Activated CD4-positive, alpha-beta T cell treated with anti-CD3 and anti-CD28 coated beads, Interleukin-10, Interleukin-2, amounts not matched to agents 100 ng/mL and 50 ng/mL, durations not matched to agents 16 hours and 8 hours (primary cell): ENCODE data around the gene VGLL4.
"Not testable (repeated sequence)": the region's sequence is repeated elsewhere in the genome, so short reads cannot be mapped to it uniquely, and the experiment has no call there.

Source experiments
- DNase-seq: peaks from one replicate; pipeline ENCODE4 v3.0.0-alpha.2; 2020

Gene VGLL4

DNA sequence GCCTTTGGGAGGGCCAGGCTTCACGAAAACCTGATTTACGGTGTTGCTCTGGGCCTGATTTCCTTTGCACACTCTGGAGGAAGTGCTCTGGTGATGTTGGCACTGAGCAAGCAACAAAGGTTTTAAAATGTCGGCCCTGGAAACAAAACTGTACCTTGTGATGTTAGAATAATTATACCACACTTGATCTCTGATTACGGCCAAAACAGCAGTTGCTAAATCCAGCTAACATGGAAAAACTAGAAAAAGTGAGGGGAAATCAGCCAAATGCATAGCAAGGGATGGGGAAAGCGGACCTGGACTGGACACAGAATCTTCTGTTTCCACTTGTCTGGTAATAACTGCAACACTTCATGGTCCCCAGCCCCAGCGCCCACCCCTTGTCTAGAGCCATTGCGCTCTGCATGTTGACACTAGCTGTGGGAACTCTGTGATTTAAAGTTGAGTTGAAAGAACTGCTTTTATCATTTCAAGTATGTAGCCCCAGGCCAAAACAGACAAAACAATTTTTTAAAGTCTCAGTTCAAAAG lies 120.1 kb downstream of the VGLL4 start:
- DNase-seq = no peak

DNA sequence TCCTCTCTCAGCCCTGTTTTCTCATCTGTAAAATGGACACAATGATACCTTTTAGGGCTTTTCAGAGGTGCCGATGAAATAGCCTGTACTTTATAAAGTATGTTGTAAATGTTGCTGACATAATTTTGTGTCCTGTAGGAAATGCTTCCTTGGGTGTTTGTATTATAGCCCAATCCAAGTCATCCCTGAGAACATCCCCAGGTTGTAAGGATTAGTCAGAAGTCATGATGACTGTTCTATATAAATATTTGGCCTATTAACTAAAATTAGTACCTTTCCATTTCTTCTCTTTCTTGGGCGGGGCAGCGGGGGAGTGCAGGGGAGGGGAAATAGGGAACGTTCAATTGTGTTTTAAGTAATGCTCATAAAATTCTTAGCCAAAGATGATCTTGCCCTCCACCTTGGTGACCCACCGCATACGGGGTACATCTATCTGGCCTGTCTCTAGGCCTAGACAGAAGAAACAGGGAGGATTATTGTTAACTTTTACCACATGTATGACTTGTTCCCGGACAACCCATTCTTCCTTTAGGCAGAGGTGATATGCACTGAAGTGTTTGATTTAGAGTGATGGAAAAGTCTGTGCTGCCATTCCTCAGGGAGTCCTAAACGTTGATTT lies 120.7 kb downstream of the VGLL4 start:
- no peak for DNase-seq

DNA sequence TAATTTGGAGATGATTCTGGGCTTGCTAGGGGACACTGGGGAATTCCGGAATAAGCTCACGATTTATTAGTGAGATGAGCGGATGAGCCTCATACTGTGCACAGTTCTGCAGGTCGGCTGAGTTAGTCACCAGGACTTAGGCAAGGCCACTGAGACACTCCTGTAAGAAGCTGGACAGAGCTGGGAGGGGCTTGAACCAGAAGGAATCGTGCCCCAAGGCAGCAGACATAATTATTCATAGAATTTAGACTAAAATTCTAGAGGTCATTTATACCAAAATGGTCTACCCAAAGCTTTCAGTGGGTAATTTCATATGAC lies 121.4 kb downstream of the VGLL4 start:
- no peak for DNase-seq

DNA sequence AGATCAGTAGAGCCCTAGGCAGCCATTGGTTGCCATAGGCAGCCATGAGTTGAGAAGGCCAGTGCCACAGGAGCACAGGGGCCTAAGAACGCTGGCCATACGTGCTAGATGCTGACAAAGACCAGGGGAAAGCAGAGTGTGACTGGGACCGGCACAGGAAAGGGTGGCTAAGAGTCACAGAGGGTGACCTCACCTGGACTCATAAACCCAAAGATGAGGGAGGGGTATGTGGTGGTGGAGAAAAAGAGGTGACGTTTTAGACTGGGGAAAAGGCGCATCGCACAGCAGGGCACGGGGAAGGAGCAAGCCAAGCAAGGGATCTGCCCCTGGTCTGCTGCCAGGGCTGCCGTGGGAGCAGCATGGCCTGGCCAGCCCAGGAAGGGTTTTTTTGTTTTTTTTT lies 122.5 kb downstream of the VGLL4 start:
- no peak for DNase-seq

DNA sequence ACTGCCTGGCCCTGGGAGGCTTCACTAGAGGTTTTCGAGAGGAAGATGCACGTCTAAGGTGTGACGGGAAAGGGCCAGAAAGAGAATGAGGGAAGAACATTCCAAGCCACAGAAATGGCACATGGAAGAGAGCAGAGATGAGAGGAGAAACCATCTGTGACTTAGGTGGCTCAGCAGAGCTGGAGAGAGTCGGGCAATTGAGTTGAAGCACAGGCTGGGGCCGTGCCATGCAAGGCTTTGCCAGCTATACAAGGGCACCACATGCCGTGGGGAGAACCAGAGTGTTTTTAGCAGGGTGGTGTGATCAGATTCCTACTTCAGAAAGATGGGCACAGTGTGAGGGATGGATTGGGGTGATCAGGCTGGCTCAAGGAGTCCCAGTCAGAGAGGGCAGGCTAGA lies 126.1 kb downstream of the VGLL4 start:
- DNase-seq = no peak

DNA sequence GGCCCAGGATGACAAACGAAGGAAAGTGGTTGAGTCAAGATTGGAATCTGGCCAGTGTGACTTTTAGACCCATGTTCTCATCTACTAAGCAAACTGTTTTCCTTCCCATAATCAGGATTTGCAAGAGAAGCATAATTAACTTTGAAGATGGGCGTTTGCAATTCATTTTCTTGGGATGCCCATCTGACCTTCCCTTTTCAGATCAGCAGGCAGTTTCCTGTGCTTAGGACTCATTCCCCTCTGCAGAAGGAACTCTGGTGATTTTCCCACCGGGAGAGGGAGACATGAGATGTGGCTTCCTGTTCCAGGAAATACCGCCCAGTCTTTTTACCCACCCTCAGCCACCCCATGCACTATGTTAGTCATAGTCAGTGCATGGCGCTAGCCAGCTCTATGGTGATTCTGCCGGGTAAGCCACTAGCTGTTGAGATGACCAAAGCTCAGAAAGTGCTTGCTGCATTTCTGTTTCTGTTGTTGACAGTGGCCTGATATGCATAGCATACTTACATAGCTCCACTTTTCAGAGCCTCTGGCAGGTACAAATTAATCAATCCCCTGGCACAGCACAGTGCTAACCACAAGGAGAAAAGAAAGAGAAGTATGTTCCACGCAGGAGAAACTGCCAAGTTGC lies 129.4 kb downstream of the VGLL4 start:
- DNase-seq = peak; percentile 20

DNA sequence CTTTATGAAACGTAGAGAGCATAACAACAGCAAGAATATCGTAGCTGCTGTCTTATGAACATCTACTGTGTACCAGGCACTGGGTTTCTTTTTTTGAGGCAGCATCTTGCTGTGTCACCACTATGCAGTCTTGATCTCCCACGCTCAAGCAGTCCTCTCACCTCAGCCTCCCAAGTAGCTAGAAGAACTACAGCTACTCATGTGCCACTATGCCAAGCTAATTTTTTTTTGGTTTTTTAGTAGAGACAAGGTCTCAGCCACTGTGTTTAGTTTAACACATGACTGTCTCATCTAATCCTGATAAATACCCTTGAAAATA lies 129.9 kb downstream of the VGLL4 start:
- no peak for DNase-seq

DNA sequence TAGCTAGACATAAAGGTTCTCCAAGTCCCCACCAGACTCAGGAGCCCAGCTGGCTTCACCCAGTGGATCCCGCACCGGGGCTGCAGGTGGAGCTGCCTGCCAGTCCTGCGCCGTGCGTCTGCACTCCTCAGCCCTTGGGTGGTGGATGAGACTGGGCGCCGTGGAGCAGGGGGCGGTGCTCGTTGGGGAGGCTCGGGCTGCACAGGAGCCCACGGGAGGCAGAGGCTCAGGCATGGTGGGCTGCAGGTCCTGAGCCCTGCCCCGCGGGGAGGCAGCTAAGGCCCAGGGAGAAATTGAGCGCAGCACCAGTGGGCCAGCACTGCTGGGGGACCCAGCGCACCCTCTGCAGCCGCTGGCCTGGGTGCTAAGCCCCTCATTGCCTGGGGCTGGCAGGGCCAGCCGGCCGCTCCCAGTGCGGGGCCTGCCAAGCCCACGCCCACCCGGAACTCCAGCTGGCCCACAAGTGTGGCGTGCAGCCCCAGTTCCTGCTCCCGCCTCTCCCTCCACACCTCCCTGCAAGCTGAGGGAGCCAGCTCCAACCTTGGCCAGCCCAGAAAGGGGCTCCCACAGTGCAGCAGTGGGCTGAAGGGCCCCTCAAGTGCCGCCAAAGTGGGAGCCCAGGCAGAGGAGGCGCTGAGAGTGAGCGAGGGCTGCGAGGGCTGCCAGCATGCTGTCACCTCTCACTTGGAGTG lies 130.4 kb downstream of the VGLL4 start:
- DNase-seq = not testable (repeated sequence)

DNA sequence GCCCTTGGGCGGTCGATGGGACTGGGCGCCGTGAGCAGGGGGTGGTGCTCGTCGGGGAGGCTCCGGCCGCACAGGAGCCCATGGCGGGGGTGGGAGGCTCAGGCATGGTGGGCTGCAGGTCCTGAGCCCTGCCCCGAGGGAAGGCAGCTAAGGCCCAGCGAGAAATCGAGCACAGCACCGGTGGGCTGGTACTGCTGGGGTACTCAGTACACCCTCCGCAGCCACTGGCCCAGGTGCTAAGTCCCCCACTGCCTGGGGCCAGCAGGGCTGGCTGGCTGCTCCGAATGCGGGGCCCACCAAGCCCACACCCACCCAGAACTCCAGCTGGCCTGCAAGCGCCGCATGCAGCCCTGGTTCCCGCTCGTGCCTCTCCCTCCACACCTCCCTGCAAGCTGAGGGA lies 132.1 kb downstream of the VGLL4 start:
- not testable (repeated sequence) for DNase-seq

DNA sequence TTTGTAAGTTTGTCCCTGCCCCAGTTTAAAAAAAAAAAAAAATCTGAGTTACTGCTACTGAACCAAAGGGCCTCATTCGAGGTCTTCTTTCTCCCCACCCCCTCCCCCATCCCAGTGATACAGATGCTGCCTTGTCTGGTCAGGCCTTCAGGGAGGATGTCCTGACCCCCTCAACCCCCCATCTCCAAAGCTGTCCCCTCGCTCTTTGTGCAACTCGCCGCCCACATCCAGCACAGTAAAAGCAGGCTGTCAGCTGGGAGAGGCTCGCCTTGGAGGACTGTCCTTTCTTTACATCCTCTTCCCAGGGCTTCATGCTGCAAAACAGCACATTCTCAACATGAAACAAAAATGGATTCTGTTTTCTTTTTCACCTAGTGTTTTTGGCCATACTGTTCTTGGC lies 133.4 kb downstream of the VGLL4 start:
- no peak for DNase-seq

DNA sequence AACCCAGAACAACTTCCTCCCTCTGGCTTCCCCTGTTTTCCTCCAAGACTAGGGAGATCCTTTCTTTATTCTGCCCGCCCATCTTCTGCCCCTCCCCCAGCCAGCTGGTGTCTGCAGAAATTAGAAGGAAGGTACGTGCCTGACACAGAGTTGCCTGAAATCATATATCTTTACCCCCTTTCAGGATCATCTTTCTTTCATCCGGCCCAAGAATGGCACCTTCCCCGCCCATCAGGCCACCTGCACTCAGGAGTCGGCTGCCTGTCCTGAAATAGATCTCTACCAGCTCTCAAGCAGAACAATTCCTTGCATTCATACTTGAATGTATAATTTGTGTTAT lies 133.7 kb downstream of the VGLL4 start:
- no peak for DNase-seq

DNA sequence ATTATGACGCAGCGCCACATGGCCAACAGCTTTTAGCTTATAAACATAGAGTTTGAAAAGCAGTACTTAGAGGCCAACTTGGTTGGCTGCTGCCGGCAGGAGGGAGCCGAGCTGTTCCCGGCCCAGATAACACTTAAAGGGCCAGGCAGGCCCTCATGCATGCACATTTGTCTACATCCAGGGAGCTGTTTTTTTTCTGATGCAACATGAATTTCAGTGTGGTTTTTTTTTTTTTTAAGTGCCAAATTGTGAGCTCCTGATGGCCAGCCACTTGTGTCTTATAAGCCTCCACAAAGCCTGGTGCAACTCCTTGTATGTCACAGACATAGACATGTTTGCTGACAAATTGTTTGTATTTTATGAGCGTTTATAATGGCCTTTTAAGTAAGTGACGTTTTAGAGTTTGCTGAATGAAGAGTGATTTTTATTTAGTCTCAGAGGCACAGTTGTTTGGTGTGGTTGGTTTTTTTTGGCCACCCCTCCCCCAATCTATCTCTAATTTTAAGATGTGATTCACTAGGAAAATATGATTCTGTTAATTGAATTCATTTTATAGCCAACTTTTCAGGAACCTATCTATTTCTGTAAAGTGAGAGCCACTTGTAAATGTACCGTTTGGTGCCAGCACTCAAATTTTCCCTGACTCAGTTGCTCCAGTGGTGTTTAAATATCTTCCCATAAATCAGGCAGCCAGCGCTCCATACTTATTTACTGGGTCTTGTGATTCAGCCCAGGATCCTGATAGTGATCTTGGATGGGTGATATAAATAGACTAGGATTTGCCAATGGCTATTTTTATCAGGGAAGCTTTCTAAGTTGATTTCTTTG lies 134.3 kb downstream of the VGLL4 start:
- DNase-seq = no peak

DNA sequence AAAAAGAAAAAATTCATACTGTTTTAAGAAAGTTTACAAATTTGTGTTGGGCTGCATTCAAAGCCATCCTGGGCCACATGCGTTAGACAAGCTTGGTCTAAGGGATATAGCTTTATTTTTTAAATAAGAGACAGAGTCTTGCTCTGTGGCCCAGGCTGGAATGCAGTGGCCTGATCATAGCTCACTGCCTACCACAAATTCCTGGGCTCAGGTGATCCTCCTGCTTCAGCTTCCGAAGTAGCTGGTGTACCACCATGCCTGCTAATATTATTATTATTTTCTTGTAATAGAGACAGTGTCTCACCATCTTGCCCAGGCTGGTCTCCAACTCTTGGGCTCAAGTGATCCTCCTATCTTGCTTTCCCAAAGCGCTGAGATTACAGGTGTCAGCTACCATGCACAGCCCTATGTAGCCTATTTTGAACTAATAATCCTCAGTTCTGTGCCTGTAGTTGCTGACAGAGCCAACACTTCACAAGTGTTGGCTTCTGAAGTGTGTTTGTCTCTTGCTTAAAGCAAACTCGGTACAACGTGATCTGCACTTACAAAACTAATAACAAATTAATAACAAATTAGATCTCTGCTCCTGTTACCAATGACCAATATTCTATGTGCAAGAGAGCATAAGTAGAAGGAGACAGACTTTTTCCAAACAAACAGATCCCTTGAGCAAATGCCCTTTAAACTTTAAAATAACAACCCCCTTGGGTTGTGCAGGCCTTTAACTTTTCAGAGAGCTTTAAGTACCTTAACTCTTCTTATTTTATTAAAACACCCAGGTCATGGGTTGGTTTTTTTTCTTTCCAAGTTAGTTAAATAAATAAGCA lies 135.2 kb downstream of the VGLL4 start:
- DNase-seq = no peak

DNA sequence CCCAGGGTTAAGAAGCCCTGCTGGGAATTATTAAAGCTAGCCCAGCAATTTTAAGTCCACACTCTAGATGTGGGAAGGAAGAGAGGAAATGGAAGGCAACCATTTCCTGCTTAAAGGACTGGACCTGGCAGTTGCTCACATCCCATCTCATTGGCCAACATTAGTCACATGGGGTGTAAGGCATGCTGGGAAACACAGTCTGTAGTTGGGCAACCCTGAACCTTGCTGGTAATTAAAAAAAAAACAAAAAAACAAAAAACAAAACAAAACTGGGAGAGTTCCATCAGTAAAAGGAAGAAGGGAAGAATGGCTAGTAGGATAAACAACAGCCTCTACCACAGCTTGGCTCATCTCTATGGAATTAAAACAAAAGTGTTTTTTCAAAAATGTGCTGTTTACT lies 136.0 kb downstream of the VGLL4 start:
- no peak for DNase-seq
